ENCODE results near the gene CHGA.

The CHGA gene

GRCh38 chr14:92922883-92923743, at the start of gene CHGA:
Gene CHGA (plus strand): TSS chr14:92923150. CDS start chr14:92923360, 210 bp downstream.
- peak; percentile 68 for DNase-seq (ENCODE audit: low spot score)

- no peak for DNase-seq (ENCODE audit: low spot score)
These were observed 47.8 kb upstream of the CHGA start for GRCh38 chr14:92874962-92875661.

- DNase-seq (ENCODE audit: low spot score) = no peak
These were observed 45.1 kb upstream of the CHGA start for GRCh38 chr14:92877757-92878431.

DNA sequence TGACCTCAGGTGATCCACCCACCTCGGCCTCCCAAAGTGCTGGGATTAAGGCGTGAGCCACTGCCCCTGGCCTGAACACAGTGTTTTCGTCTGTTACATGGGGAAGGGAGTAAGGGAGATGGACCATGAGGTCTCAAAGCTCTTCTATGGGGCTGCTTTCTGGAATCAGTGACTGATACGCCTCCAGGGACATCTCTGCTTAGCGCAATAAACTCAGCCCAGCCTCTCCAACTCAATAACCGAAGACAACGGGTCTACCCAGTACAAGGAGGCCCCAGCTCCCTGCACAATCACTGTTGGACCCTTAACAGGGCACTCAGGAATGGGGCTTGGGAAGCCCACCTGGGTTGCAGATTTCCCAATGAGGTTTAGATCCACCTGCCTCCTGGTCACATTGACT, 42.6 kb upstream of the CHGA start:
- no peak for DNase-seq (ENCODE audit: low spot score)

DNA sequence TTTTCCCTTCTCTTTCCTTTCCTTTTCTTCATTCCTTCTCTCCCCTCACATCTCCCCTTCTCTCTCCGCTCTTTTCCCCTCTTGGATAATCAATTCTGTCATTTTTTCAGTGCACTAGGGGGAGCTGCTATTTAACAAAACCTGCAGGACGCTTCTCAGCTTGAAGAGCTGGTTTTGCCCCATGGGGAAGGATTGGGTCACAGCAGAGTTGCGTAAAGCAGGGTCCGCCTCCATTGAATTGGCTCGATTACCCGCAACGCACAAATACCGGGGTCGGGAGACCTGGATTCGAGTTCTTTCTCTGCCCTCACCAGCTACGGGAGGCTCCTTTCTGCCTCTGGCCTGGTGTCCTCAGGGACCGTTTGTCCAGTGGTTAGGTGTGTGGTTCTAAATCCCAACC, 42.1 kb upstream of the CHGA start:
- no peak for DNase-seq (ENCODE audit: low spot score)

DNA sequence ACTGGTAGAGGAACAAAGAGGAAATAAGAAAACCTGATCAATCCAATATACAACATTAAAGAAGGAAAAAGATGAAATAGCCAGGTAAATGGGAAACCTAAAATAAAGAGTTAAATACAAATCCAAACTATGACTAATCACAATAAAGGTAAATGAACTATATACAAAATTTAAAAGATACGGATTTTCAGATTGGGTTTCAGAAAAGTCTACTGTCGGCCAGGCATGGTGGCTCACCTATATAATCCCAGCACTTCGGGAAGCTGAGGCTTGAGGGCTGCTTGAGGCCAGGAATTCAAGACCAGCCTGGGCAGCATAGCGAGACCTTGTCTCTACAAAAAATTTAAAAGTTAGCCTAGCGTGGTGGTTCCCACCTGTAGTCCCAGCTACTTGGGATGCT, 39.9 kb upstream of the CHGA start:
- no peak for DNase-seq (ENCODE audit: low spot score)

DNA sequence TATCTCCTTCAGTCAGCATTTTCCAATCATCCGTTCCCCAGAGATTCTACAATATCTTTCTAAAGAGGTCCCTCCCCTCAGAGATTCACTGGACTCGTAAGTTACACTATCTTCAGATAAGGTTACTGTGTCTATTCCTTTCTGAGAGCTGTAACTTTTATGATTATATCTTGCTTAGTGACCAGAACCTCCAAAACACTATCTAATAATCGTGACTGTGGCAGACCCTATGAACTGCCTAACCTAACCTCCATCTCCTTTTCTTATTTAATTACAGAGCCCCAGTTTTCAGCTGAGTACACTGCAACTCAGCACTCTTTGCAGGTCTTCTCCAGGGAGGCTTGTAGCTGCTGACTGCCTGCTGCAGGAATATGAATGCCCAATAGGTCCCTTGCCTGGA, 38.5 kb upstream of the CHGA start:
- DNase-seq (ENCODE audit: low spot score) = no peak

DNA sequence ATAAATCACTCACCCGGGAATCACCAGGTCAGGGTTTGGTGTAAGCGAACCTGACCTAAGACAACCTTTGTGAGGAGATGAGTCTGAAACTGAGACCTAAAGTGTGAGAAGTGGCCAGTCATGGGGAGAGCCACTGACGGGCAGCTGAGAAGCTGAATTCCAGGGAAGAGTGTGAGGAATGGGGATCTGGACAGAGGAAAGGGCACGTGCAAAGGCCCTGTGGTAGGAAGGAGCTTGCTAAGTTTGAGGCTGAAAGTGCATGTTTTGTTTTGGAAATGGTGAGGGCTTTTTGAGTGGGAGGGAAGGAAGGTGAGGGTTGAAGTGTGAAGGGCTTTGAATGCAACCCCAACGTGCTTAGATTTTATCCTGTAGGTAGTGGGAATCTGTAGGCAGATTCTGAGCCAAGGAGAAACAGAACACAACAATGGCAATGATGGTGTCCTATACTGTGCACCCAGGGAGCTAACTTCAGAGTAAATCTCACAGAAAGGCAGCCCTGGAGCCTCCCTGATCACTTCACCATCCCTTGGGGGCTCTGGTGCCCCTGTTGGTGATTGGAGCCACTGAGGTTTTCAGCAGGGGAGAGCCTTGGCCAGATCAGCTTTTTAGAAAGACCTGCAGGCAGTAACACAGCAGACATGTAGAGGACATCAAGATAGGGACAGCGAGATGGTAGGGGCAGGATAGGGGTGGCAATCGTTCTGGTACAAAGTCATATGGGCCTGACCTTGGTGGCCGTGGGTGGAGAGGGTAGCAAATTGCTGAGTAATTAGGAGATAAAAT, 37.5 kb upstream of the CHGA start:
- DNase-seq (ENCODE audit: low spot score) = no peak

DNA sequence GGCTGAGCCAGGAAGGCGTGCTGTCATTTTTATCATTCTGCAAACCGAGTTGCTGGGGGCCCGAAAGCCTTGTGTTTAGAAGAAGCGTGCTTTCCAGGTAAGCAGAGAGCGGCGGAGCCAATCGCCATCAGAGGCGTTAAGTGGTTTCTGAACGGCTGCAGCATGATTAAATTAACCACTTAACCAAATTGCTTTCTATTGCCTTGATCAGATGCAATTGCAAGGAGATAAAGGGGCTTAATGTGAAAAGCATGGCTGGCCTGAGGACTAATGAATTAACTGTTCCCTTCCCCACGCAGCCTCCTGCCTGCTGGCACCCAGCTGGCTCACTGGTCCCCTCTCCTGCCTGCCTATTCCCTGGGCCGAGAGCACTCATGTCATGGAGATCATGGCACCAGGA, 36.6 kb upstream of the CHGA start:
- DNase-seq (ENCODE audit: low spot score) = no peak

DNA sequence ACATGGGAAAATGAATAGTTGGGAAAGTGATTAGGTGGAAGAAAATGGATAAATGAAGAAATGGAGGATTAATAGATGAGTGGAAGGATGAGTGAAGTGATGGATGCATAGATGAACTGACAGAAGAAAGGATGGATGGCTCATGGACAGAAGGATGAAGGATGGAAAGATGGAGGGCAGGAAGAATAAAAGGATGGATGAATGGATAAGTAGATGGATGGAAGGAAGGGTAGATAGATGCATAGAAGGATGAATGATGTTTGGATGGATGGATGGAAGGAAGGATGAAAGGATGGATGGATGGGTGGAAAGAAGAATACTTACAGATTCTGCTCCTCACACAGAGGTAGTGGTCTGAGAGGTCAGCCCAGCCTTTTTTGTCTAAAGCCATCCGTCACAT, 35.8 kb upstream of the CHGA start:
- no peak for DNase-seq (ENCODE audit: low spot score)

- no peak for DNase-seq (ENCODE audit: low spot score)
These were observed 34.1 kb upstream of the CHGA start for GRCh38 chr14:92888896-92889295.

DNA sequence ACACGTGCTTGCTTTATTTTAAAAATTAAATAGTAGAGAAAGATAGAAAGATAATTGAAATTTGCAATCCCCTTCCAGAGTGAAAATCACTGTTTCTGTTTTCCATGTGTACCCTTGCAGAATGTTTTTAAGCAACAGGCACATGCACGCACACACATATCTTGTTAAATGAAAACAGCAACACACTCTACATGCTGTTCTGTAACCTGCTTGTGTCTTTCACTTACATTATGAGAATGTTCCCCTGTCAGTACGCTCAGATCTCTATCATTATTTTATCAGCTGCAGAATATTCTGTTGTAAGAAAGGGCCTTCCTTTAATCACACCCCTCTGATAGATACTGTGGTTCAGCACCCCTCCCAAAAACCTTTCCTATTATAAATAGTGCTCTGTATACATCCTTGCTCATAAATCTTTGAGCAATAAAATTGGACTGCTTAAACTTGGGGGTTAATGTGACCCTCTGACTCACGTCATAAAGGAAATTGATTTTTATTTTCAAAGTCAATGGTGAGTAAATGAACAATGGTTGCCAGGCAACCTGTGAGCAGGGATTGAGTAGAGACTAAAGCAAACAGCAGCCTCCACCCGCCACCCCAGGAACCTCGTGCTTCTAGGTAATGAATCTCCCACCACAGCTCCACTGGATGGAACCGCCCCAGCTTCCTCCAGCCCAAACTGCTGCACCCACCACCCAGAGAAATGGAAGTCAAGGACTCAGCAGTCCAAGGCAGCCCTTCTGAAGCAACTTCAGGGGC, 31.9 kb upstream of the CHGA start:
- no peak for DNase-seq (ENCODE audit: low spot score)

DNA sequence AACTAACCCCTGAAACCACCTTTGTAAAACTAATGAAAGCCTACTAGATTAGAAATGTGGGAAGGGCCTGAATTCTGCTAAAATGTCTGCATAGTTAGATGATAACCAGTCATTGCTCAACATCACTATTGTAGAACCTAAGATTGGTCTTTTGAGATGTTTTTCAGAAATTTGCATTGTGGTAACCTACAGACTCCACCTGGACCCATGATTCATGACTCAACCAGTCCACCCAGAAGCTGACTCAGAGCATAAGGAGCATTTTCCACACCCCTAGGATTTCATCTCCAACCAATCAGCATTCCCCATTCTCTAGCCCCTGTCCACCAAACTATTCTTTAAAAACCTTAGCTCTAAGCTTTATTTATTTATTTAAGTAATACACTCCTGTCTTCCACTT, 30.4 kb upstream of the CHGA start:
- no peak for DNase-seq (ENCODE audit: low spot score)

DNA sequence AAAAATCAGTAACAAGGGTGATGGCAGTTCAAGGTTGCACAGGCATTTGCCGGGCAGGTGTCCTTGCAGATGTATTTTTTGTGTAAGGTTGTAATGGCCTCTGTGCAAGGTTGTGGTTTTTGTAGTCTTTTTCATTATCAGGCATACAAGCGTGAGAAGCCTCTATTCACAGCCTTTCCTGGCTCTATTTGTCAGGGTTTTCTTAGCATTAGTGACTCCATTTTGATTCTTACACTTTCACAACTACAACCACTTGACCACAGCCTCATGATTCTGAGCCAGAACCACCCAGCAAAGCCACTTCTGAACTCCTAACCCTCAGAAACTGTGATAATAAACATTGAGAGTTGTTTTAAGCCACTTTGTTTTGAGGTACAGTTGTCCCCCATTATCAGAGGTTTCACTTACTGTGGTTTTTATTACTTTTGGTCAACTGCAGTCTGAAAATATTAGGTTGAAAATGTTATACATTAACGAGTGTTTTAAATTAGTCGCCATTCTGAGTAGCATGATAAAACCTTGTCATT, 27.5 kb upstream of the CHGA start:
- DNase-seq (ENCODE audit: low spot score) = no peak

- no peak for DNase-seq (ENCODE audit: low spot score)
These were observed 24.9 kb upstream of the CHGA start for GRCh38 chr14:92897922-92898565.

- no peak for DNase-seq (ENCODE audit: low spot score)
These were observed 24.3 kb upstream of the CHGA start for GRCh38 chr14:92898566-92899131.

DNA sequence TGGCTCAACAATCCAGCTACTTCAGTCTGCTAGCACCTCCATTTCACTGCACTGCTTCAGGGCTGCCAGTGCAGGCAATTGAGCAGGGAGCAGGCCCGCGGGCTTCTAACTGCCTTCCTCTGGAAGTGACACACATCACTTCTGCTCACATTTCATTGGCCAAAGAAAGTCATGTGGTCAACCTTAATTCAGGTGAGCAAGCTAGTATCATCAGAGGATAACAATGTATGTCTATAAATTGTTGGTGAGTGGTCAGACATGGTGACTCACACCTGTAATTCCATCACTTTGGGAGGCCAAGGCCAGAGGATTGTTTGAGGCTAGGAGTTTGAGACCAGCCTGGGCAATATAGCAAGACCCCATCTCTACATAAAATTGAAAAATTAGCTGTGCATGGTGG, 22.3 kb upstream of the CHGA start:
- DNase-seq (ENCODE audit: low spot score) = no peak

DNA sequence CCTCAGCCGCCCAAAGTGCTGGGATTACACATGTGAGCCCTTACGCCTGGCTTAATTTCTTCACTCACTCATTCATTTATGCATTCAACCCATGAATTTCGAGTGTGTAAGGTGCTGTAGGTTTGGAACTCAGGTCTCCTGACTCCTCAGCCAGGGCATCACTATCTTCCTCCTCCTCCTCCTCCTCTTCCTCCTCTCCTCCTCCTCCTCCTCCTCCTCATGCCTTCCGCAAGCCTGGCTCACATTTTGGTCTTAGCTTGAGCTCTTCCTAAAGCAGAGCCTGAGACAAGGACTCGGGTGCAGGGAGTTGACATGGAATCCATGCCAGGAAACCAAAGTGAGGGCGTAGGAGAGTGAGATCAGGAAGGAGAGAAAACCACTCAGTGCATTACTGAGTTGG, 20.8 kb upstream of the CHGA start:
- no peak for DNase-seq (ENCODE audit: low spot score)

GRCh38 chr14:92902726-92903125, 20.2 kb upstream of the CHGA start:
- DNase-seq (ENCODE audit: low spot score) = no peak

- no peak for DNase-seq (ENCODE audit: low spot score)
These were observed 19.6 kb upstream of the CHGA start for GRCh38 chr14:92903359-92903758.
